BJ (cell line): ENCODE data around the gene FBP1. TPM values are rescaled to one million over a fixed set of nuclear protein-coding genes. Genes with fewer than 3 reads are reported as not detected.
"Not testable (repeated sequence)": the region's sequence is repeated elsewhere in the genome, so short reads cannot be mapped to it uniquely, and the experiment has no call there.

Experiments
- CTCF ChIA-PET: fragments of 350-600 bp; formaldehyde crosslinking; extraction: SDS; loops from one replicate; lab custom pipeline; 2021; ENCODE audit warnings: antibody characterized with exemption, inconsistent platforms; lab: Yijun Ruan, JAX
- POLR2A ChIA-PET: fragments of 300-600 bp; sonication (Branson Sonifier 250); formaldehyde crosslinking; extraction: SDS; loops from one replicate; lab custom pipeline; 2021; ENCODE audit warnings: antibody characterized with exemption; lab: Charles Lee
- DNase-seq: peaks from one replicate; pipeline ENCODE4 v3.0.0-alpha.2; 2011; ENCODE audit warnings: low read depth
- H3K27me3 ChIP-seq: 2 replicates; pipeline ENCODE4 v1.6.0; 2011; ENCODE audit warnings: low read length; ENCODE audit not compliant: control insufficient read depth, insufficient read depth
- H3K36me3 ChIP-seq: 2 replicates; pipeline ENCODE4 v1.5.1; 2011; ENCODE audit warnings: low read length; ENCODE audit not compliant: control insufficient read depth, insufficient read depth
- H3K4me3 ChIP-seq: 2 replicates; pipeline ENCODE4 v1.5.1; 2011; ENCODE audit warnings: low read depth, mild to moderate bottlenecking, control low read depth, low read length
- CTCF ChIP-seq: IDR thresholded peaks from 2 replicates; pipeline ENCODE4 v1.5.1; 2011; ENCODE audit warnings: low read depth, mild to moderate bottlenecking, control low read depth, inconsistent platforms, low read length, moderate library complexity; ENCODE audit not compliant: insufficient read depth
- polyA plus RNA-seq: library from polyadenylated mRNA; depleted of rRNA; stranded (reverse); fragments of >200 nt; gene quantifications from 2 replicates; pipeline ENCODE4 v1.2.3, GENCODE V29; 2011

Gene FBP1
- polyA plus RNA-seq, 1 experiment = 0.15 TPM

- Histone ChIP-seq H3K27me3 (peaks cover 2% of the 10 kb centered on the region; the same call in 1 of the 2 replicates), H3K36me3 (no peaks in the 10 kb centered on the region), H3K4me3 (no peak within 1 kb of the TSS)
- ChIA-PET CTCF (interaction anchor here (1.0 kb wide), 1 partner anchor 12 kb away, joined by 3 read pairs; no protein-coding TSS in a partner anchor), POLR2A (no interaction called here)
- no peak for DNase-seq
- TF ChIP-seq CTCF = no peak
Observed at GRCh38 chr9:94593459-94594345, 45.6 kb downstream of the FBP1 start, which contains the start of gene FBP2. Gene FBP2 (minus strand): TSS chr9:94593824. CDS start chr9:94593726, 98 bp downstream.

- DNase-seq, H3K36me3 ChIP-seq, POLR2A ChIA-PET, H3K4me3 ChIP-seq, H3K27me3 ChIP-seq, CTCF ChIA-PET: not testable (repeated sequence)
Observed at GRCh38 chr9:94592683-94593082, 46.6 kb downstream of the FBP1 start.

GRCh38 chr9:94591876-94592275, 47.4 kb downstream of the FBP1 start:
- CTCF ChIA-PET = no interaction called here
- peaks cover 2% of the 10 kb centered on the region; the same call in 1 of the 2 replicates for H3K27me3 ChIP-seq
- POLR2A ChIA-PET = no interaction called here
- H3K4me3 ChIP-seq = no peak overlapping the region
- H3K36me3 ChIP-seq = no peaks in the 10 kb centered on the region
- no peak for TF ChIP-seq CTCF
- no peak for DNase-seq

- POLR2A ChIA-PET, H3K4me3 ChIP-seq, DNase-seq, H3K27me3 ChIP-seq, CTCF ChIA-PET, H3K36me3 ChIP-seq: not testable (repeated sequence)
Observed at GRCh38 chr9:94591046-94591545, 48.2 kb downstream of the FBP1 start.

GRCh38 chr9:94588681-94589080, 50.6 kb downstream of the FBP1 start:
- ChIA-PET POLR2A (no interaction called here), CTCF (interaction anchor here (0.5 kb wide), 1 partner anchor 63 kb away, joined by 3 read pairs; no protein-coding TSS in a partner anchor)
- no peak overlapping the region for H3K4me3 ChIP-seq
- H3K36me3 ChIP-seq = no peaks in the 10 kb centered on the region
- H3K27me3 ChIP-seq = no peaks in the 10 kb centered on the region
- TF ChIP-seq CTCF = no peak
- no peak for DNase-seq

GRCh38 chr9:94586814-94587213, 52.5 kb downstream of the FBP1 start:
- TF ChIP-seq CTCF = no peak
- Histone ChIP-seq H3K27me3 (no peaks in the 10 kb centered on the region), H3K36me3 (no peaks in the 10 kb centered on the region), H3K4me3 (no peak overlapping the region)
- ChIA-PET POLR2A (no interaction called here), CTCF (interaction anchor here (1.1 kb wide), 1 partner anchor 10 kb away, joined by 3 read pairs; no protein-coding TSS in a partner anchor)
- no peak for DNase-seq
